K562 (cell line): ENCODE results near the gene SEPTIN2. TPM values are rescaled to one million over a fixed set of nuclear protein-coding genes. Genes with fewer than 3 reads are reported as not detected.

Experiments used
- ATAC-seq: fragments of 200-7000 bp; cut with Tn5 transposase; 3 replicates; pipeline ENCODE4 v1.9.1; 2020; ENCODE audit warnings: moderate library complexity
- Bru-seq: library from RNA; stranded (reverse); fragments of 400-500 nt; gene quantifications from one replicate; lab custom pipeline; 2021; lab: Mats Ljungman, UMichigan
- BruChase-seq, 2 experiments: library from RNA; stranded (reverse); fragments of 400-500 nt; gene quantifications; one replicate each; lab custom pipeline; 2021; lab: Mats Ljungman, UMichigan
- BruUV-seq: library from RNA; stranded (reverse); fragments of 400-500 nt; replicated peaks from 2 replicates; lab custom pipeline; 2021; lab: Mats Ljungman, UMichigan
- CTCF ChIA-PET: fragments of 300-600 bp; formaldehyde crosslinking; extraction: SDS; loops from one replicate; lab custom pipeline; 2021; ENCODE audit warnings: low intra/inter-chr PET ratio; lab: Yijun Ruan, JAX
- POLR2A ChIA-PET: fragments of 300-600, 350-650 bp; sonication (Branson Sonifier 250); formaldehyde crosslinking; extraction: SDS; loops from one replicate; lab custom pipeline; 2021; ENCODE audit warnings: antibody characterized with exemption, inconsistent platforms; lab: Yijun Ruan, JAX
- DNase-seq, 4 experiments: peaks; one replicate each; pipeline versions ENCODE4 v3.0.0 to v3.0.0-alpha.2; 2011 to 2018; ENCODE audit warnings: low spot score in 3 of 4, mixed read lengths in 3 of 4; ENCODE audit errors: extremely low read depth in 1 of 4
- FAIRE-seq: peaks from 2 replicates; lab custom pipeline; 2011; peaks lifted over from hg19 to GRCh38; lab: Jason Lieb, UNC
- H2AFZ ChIP-seq: 2 replicates; pipeline ENCODE4 v1.6.0; 2011; ENCODE audit warnings: low read depth, low read length, control low read depth, inconsistent platforms
- H3K27ac ChIP-seq: fragments of 200-600 bp; 3 replicates; pipeline ENCODE4 v1.8.0; 2011; ENCODE audit warnings: low read depth, mild to moderate bottlenecking, control low read depth, inconsistent platforms, low read length, moderate library complexity, mixed read lengths; ENCODE audit errors: extremely low read depth
- H3K27me3 ChIP-seq, 2 experiments: fragments of 300-600 bp in 1 of 2; 2 replicates in 1 of 2; 3 replicates in 1 of 2; pipeline versions ENCODE4 v1.6.0 to v1.8.0; 2011; ENCODE audit warnings: inconsistent platforms in 2 of 2, low read length in 2 of 2, mild to moderate bottlenecking in 1 of 2, mixed read lengths in 1 of 2, moderate library complexity in 1 of 2; ENCODE audit not compliant: control insufficient read depth in 2 of 2, insufficient read depth in 2 of 2
- H3K36me3 ChIP-seq: fragments of 300-600 bp; 3 replicates; pipeline ENCODE4 v1.8.0; 2011; ENCODE audit warnings: mild to moderate bottlenecking, low read length, inconsistent platforms; ENCODE audit not compliant: control insufficient read depth, insufficient read depth
- H3K4me1 ChIP-seq, 2 experiments: fragments of 200-600 bp in 1 of 2; replicated peaks in 1 of 2; 2 replicates in 1 of 2; 3 replicates in 1 of 2; pipeline versions ENCODE4 v1.5.1 to v1.8.0; 2011; ENCODE audit warnings: inconsistent platforms in 2 of 2, low read length in 2 of 2, mild to moderate bottlenecking in 1 of 2, mixed read lengths in 1 of 2, moderate library complexity in 1 of 2; ENCODE audit not compliant: control insufficient read depth in 2 of 2, insufficient read depth in 2 of 2
- H3K4me2 ChIP-seq: 2 replicates; pipeline ENCODE4 v1.6.1; 2011; ENCODE audit warnings: low read length, control low read depth, inconsistent platforms, mixed read lengths; ENCODE audit not compliant: insufficient read depth
- H3K4me3 ChIP-seq: fragments of 200-600 bp; sonication (generic), shearing (Covaris generic); 2 replicates; pipeline ENCODE4 v1.5.1; 2016; ENCODE audit warnings: control low read depth, inconsistent platforms
- H3K79me2 ChIP-seq: fragments of 200-600 bp; 3 replicates; pipeline ENCODE4 v1.8.0; 2011; ENCODE audit warnings: low read length, inconsistent platforms; ENCODE audit not compliant: control insufficient read depth, insufficient read depth
- H3K9ac ChIP-seq, 2 experiments: 2 replicates each; pipeline versions ENCODE4 v1.6.0 to v1.6.1; 2011; ENCODE audit warnings: low read depth in 2 of 2, low read length in 2 of 2, control low read depth in 1 of 2, inconsistent platforms in 1 of 2, mild to moderate bottlenecking in 1 of 2, mixed read lengths in 1 of 2; ENCODE audit not compliant: insufficient read depth in 1 of 2
- H3K9me1 ChIP-seq: one replicate; pipeline ENCODE4 v1.6.0; 2011; ENCODE audit warnings: inconsistent platforms, mild to moderate bottlenecking, low read length, moderate library complexity; ENCODE audit not compliant: control insufficient read depth, insufficient read depth
- H3K9me3 ChIP-seq: replicated peaks from 2 replicates; pipeline ENCODE4 v1.5.1; 2011; ENCODE audit warnings: low read depth, low read length, inconsistent platforms; ENCODE audit not compliant: control insufficient read depth, insufficient read depth
- H4K20me1 ChIP-seq: replicated peaks from 2 replicates; pipeline ENCODE4 v1.6.1; 2011; ENCODE audit warnings: low read length, inconsistent platforms, mixed read lengths; ENCODE audit not compliant: control insufficient read depth, insufficient read depth
- BHLHE40 ChIP-seq: IDR thresholded peaks from 2 replicates; pipeline ENCODE4 v1.6.1; 2011; ENCODE audit warnings: low read length, improper control_type of control experiment
- GABPB1 ChIP-seq: sonication (generic); formaldehyde crosslinking; IDR thresholded peaks from 2 replicates; pipeline ENCODE4 v1.8.0; 2022; ENCODE audit warnings: mild to moderate bottlenecking, missing genetic modification reagents
- HMGN3 ChIP-seq: IDR thresholded peaks from 2 replicates; pipeline ENCODE4 v1.6.1; 2011; ENCODE audit warnings: borderline replicate concordance, low read depth, mild to moderate bottlenecking, mixed read lengths, low read length; ENCODE audit not compliant: insufficient read length; ENCODE audit errors: extremely low read depth
- SMAD4 ChIP-seq: fragments of 250-450 bp; sonication (Bioruptor Pico); conservative IDR thresholded peaks from 2 replicates; pipeline ENCODE4 v1.8.0; 2021; ENCODE audit warnings: inconsistent platforms, mild to moderate bottlenecking, moderate library complexity
- ZBTB7A ChIP-seq: IDR thresholded peaks from 2 replicates; pipeline ENCODE4 v1.6.1; 2011; ENCODE audit warnings: low read depth, mild to moderate bottlenecking, low read length, moderate library complexity, borderline replicate concordance; ENCODE audit not compliant: control insufficient read depth
- WGBS: fragments of 100-300 bp; shearing (Covaris generic); methylation state at CpG from one replicate; pipeline ENCODE4 v1.1.6; 2016; ENCODE audit warnings: low coverage, mixed read lengths; ENCODE audit not compliant: insufficient coverage; ENCODE audit errors: missing lambda C conversion rate; 5-methylcytosine and 5-hydroxymethylcytosine counted together
- in situ Hi-C: fragments of 300-500 bp; cut with MboI; formaldehyde crosslinking; loops from 4 replicates; pipeline ENCODE4 v1.15.0; 2018; ENCODE audit warnings: inconsistent platforms, mixed read lengths
- intact Hi-C: fragments of 100-400 bp; cut with micrococcal nuclease; formaldehyde crosslinking; loops from 2 replicates; pipeline ENCODE4 v1.14.2; 2022
- long read RNA-seq, 3 experiments: library from polyadenylated mRNA in 2 of 3; library from RNA in 1 of 3; unstranded in 2 of 3; stranded (forward) in 1 of 3; transcript quantifications; one replicate each; pipeline ENCODE4 v2.0.0, GENCODE V29; 2019 to 2022
- polyA minus RNA-seq, 3 experiments: library from RNA; depleted of rRNA, polyadenylated mRNA; stranded (reverse); fragments of >200 nt; gene quantifications; 2 replicates each; pipeline ENCODE4 v1.2.3, GENCODE V29; 2011
- polyA plus RNA-seq, 8 experiments: library from polyadenylated mRNA; depleted of rRNA in 4 of 8; stranded (reverse) in 5 of 8; unstranded in 3 of 8; fragments of >200 nt; fragmentation: Nextera tagmentation in 2 of 8; fragmentation: Illumina TruSeq in 1 of 8; extraction: Ambion mirVana in 2 of 8; extraction: Trizol in 1 of 8; gene quantifications; 2 replicates each; pipeline versions ENCODE4 v1.2.1 to v1.2.3, GENCODE V29; 2011 to 2014; ENCODE audit warnings: inconsistent platforms in 1 of 8, missing spikeins in 1 of 8
- total RNA-seq, 7 experiments: library from RNA; depleted of rRNA in 6 of 7; stranded (reverse); fragments of >200 nt in 6 of 7; fragmentation: Illumina TruSeq in 2 of 7; extraction: Trizol in 2 of 7; gene quantifications; 2 replicates each; pipeline versions ENCODE4 v1.2.1 to v1.2.3, GENCODE V29; 2011 to 2021; ENCODE audit warnings: low replicate concordance in 1 of 7
- TF ChIP-seq, protein P1 (sequence below): sonication (generic); IDR thresholded peaks from 2 replicates; pipeline ENCODE4 v1.6.1; 2016
- TF ChIP-seq, protein P2 (sequence below): fragments of 200-800 bp; sonication (Bioruptor generic); IDR thresholded peaks from 2 replicates; pipeline ENCODE4 v1.6.1; 2017; ENCODE audit warnings: missing genetic modification characterization, missing compliant biosample characterization
- TF ChIP-seq, protein P3 (sequence below): fragments of 250-450 bp; sonication (Bioruptor Pico); IDR thresholded peaks from 2 replicates; pipeline ENCODE4 v1.5.0; 2020; ENCODE audit warnings: mild to moderate bottlenecking, borderline replicate concordance

SEPTIN2 gene
- total RNA-seq (2011; cell fraction: chromatin; rRNA removed; ENCODE audit: low replicate concordance): 162 and 401 TPM in 2 replicates
- 89.9 and 107 TPM in 2 replicates for total RNA-seq (2011; cell fraction: nucleolus; rRNA removed)
- total RNA-seq (2011; cell fraction: nucleoplasm; rRNA removed): 233 and 405 TPM in 2 replicates
- total RNA-seq (2014; rRNA removed) (132 and 145 TPM in 2 replicates), total RNA-seq (2014; rRNA removed; fragmentation: Illumina TruSeq; extraction: Trizol) (169 and 197 TPM in 2 replicates), total RNA-seq (2015; rRNA removed; fragmentation: Illumina TruSeq; extraction: Trizol) (149 and 166 TPM in 2 replicates), total RNA-seq (2021) (144 and 162 TPM in 2 replicates), polyA plus RNA-seq (2011; rRNA removed) (271 and 367 TPM in 2 replicates), polyA plus RNA-seq (2014; fragmentation: Illumina TruSeq; extraction: Trizol) (232 and 235 TPM in 2 replicates), polyA plus RNA-seq (2014; fragmentation: Nextera tagmentation; extraction: Ambion mirVana) (100 to 1,000 TPM; 121 to 201 TPM), polyA plus RNA-seq (2014; rRNA removed) (164 and 179 TPM in 2 replicates), polyA minus RNA-seq (2011; rRNA and poly(A)+ RNA removed) (260 and 291 TPM in 2 replicates), Bru-seq, nascent RNA (percentile 90 among the genes with signal in this experiment), BruChase-seq, experiment 1, labeled RNA remaining after a 2-hour chase (percentile 96 among the genes with signal in this experiment), BruChase-seq, experiment 2, labeled RNA remaining after a 6-hour chase (percentile 97 among the genes with signal in this experiment)
- polyA plus RNA-seq (2011; cell fraction: cytosol; rRNA removed): 90.2 and 172 TPM in 2 replicates
- 157 and 224 TPM in 2 replicates for polyA plus RNA-seq (2011; cell fraction: nucleus; rRNA removed)
- polyA plus RNA-seq (2012): 139 and 187 TPM in 2 replicates
- polyA minus RNA-seq (2011; cell fraction: cytosol; rRNA and poly(A)+ RNA removed): 84.3 and 90.8 TPM in 2 replicates
- polyA minus RNA-seq (2011; cell fraction: nucleus; rRNA and poly(A)+ RNA removed): 82.0 and 123 TPM in 2 replicates
- long read RNA-seq, experiment 1, transcript SEPT2-206 (14 exons, 3,333 nt): minor isoform, 9 of 1,053 reads
- long read RNA-seq, experiment 1, transcript SEPT2-203 (13 exons, 3,315 nt): major isoform, 571 of 1,053 reads
- long read RNA-seq, experiment 1, transcript SEPT2-204 (13 exons, 3,701 nt): minor isoform, 80 of 1,053 reads
- long read RNA-seq, experiment 1, transcript SEPT2-208 (12 exons, 3,267 nt): minor isoform, 7 of 1,053 reads
- long read RNA-seq, experiment 1, partial matches to known transcripts: 124 of 1,053 reads
- long read RNA-seq, experiment 1, other reads (novel, unspliced or antisense): 255 of 1,053 reads
- long read RNA-seq, experiment 2, partial matches to known transcripts: 10 of 106 reads
- long read RNA-seq, experiment 2, other reads (novel, unspliced or antisense): 92 of 106 reads
- long read RNA-seq, experiment 3, transcript SEPT2-204 (13 exons, 3,701 nt): minor isoform, 7 of 128 reads
- long read RNA-seq, experiment 3, transcript SEPT2-203 (13 exons, 3,315 nt): major isoform, 81 of 128 reads
- long read RNA-seq, experiment 3, partial matches to known transcripts: 12 of 128 reads
- long read RNA-seq, experiment 3, other reads (novel, unspliced or antisense): 25 of 128 reads

DNA sequence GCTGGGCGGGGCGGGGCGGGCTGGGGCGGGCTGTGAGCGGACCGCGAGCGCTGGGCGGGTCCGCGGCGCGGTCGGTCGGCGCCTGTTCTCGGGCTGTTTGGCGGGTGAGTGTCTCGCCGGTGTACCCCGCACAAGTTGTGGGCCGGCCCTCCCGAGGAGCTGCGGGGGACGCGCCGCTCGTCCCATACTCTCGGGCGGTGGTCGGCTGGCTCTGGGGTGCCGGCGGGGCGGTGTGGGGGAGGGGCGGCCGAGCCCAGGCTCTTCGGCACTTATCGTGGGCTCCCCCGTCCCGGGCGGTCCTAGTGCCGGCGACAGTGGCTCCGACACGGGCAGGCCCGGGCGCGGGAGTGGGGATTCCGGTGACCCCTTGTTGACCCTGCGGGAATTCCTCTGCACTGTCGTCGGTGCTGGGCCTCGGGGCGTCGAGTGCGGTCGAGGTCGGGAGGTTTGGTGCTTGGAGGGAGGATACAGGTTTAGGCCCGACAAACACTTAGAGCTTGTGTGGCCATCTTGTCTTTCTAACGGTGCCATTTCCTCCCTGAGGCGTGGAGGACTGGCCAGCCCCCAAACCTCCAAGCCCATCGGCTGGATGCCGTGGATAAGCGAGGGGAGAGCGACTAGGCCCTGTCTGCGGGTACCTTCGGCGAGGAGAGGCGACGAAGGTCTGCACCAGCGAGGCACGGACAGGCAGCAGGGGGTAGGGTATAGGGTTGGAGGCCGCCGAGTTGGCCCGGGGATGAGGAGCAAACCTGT lies at the start of gene SEPTIN2:
SEPTIN2 (plus strand) TSS at position 47 of the 753 bp plus-strand sequence. CDS start 8,308 bp downstream, outside the sequence.
- ChIA-PET CTCF (no interaction called here), POLR2A (interaction anchor here (1.5 to 4.4 kb wide), 3 partner anchors 12 to 32 kb away, joined by 5 to 64 read pairs (median 7); no protein-coding TSS in a partner anchor)
- in situ Hi-C loops: no loop called here
- peaks cover 42% of the 10 kb centered on the region; the same call in 2 of the 3 replicates for H3K36me3 ChIP-seq
- H3K27me3 ChIP-seq: no peaks in the 10 kb centered on the region
- no peaks in the 10 kb centered on the region for H3K9me1 ChIP-seq
- DNase-seq (peak in 3 of 4 experiments; percentile 19 to 82 (median 82)), ATAC-seq (peak; percentile 70), FAIRE-seq (no peak)
- peak within 1 kb of the TSS; percentile 99 for H3K4me2 ChIP-seq
- peaks cover 96% of the 10 kb centered on the region for H3K79me2 ChIP-seq
- H3K4me1 ChIP-seq: peaks cover 13 to 37% of the 10 kb centered on the region in 2 experiments; a peak in 4 of 5 replicates
- intact Hi-C loops: loop anchor here (5.0 kb wide), 1 partner anchor 39 kb away; no protein-coding TSS in a partner anchor
- H3K9me3 ChIP-seq: no peaks in the 10 kb centered on the region
- H3K27ac ChIP-seq: peak within 1 kb of the TSS; percentile 100
- peak within 1 kb of the TSS; percentile 100 for H3K9ac ChIP-seq
- BruUV-seq: no TSS peak
- H2AFZ ChIP-seq: peak within 1 kb of the TSS; percentile 94
- peak within 1 kb of the TSS; percentile 93 for H3K4me3 ChIP-seq
- peaks cover 18% of the 10 kb centered on the region for H4K20me1 ChIP-seq
- under 1% methylated on average over 31 of the region's 75 CpGs for WGBS
- TF ChIP-seq, protein P1, sequence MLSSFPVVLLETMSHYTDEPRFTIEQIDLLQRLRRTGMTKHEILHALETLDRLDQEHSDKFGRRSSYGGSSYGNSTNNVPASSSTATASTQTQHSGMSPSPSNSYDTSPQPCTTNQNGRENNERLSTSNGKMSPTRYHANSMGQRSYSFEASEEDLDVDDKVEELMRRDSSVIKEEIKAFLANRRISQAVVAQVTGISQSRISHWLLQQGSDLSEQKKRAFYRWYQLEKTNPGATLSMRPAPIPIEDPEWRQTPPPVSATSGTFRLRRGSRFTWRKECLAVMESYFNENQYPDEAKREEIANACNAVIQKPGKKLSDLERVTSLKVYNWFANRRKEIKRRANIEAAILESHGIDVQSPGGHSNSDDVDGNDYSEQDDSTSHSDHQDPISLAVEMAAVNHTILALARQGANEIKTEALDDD: no peak
- TF ChIP-seq SMAD4 (CRISPR knock-in tag): peak; percentile 39
- no peak for TF ChIP-seq BHLHE40
- peak; percentile 15; the same call in 1 of the 2 replicates for TF ChIP-seq GABPB1 (CRISPR knock-in tag)
- TF ChIP-seq, protein P2, sequence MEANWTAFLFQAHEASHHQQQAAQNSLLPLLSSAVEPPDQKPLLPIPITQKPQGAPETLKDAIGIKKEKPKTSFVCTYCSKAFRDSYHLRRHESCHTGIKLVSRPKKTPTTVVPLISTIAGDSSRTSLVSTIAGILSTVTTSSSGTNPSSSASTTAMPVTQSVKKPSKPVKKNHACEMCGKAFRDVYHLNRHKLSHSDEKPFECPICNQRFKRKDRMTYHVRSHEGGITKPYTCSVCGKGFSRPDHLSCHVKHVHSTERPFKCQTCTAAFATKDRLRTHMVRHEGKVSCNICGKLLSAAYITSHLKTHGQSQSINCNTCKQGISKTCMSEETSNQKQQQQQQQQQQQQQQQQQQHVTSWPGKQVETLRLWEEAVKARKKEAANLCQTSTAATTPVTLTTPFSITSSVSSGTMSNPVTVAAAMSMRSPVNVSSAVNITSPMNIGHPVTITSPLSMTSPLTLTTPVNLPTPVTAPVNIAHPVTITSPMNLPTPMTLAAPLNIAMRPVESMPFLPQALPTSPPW (CRISPR knock-in tag): peak; percentile 71
- TF ChIP-seq, protein P3, sequence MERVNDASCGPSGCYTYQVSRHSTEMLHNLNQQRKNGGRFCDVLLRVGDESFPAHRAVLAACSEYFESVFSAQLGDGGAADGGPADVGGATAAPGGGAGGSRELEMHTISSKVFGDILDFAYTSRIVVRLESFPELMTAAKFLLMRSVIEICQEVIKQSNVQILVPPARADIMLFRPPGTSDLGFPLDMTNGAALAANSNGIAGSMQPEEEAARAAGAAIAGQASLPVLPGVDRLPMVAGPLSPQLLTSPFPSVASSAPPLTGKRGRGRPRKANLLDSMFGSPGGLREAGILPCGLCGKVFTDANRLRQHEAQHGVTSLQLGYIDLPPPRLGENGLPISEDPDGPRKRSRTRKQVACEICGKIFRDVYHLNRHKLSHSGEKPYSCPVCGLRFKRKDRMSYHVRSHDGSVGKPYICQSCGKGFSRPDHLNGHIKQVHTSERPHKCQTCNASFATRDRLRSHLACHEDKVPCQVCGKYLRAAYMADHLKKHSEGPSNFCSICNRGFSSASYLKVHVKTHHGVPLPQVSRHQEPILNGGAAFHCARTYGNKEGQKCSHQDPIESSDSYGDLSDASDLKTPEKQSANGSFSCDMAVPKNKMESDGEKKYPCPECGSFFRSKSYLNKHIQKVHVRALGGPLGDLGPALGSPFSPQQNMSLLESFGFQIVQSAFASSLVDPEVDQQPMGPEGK (CRISPR knock-in tag): no peak
- TF ChIP-seq HMGN3: peak; percentile 16
- peak; percentile 45; the same call in 1 of the 2 replicates for TF ChIP-seq ZBTB7A
